HepG2 (cell line): ENCODE data around the gene HPS1. TPM values are rescaled to one million over a fixed set of nuclear protein-coding genes. Genes with fewer than 3 reads are reported as not detected.

ENCODE experiments used
- HMGXB4 ChIP-seq, 2 experiments: sonication (generic) in 1 of 2; formaldehyde crosslinking in 1 of 2; IDR thresholded peaks; 2 replicates each; pipeline versions ENCODE4 v1.4.0 to v1.6.1; 2018 to 2020; ENCODE audit warnings: missing genetic modification reagents in 2 of 2, borderline replicate concordance in 1 of 2, low read depth in 1 of 2, mild to moderate bottlenecking in 1 of 2, missing biosample characterization in 1 of 2
- KDM5B ChIP-seq: sonication (generic); formaldehyde crosslinking; IDR thresholded peaks from 2 replicates; pipeline ENCODE4 v1.4.0; 2020; ENCODE audit warnings: missing genetic modification reagents, mild to moderate bottlenecking, borderline replicate concordance
- MAX ChIP-seq: IDR thresholded peaks from 2 replicates; pipeline ENCODE4 v1.6.1; 2012; ENCODE audit warnings: inconsistent platforms
- RBAK ChIP-seq: sonication (generic); formaldehyde crosslinking; IDR thresholded peaks from 2 replicates; pipeline ENCODE4 v1.5.1; 2020; ENCODE audit warnings: mild to moderate bottlenecking, missing genetic modification reagents
- SALL1 ChIP-seq: sonication (generic); formaldehyde crosslinking; IDR thresholded peaks from 2 replicates; pipeline ENCODE4 v1.8.0; 2022; ENCODE audit warnings: mild to moderate bottlenecking, missing genetic modification reagents
- STAG1 ChIP-seq: sonication (generic); formaldehyde crosslinking; IDR thresholded peaks from 2 replicates; pipeline ENCODE4 v1.4.0; 2020; ENCODE audit warnings: missing genetic modification reagents
- THAP11 ChIP-seq: IDR thresholded peaks from 2 replicates; pipeline ENCODE4 v1.6.1; 2016; ENCODE audit warnings: missing biosample characterization, missing genetic modification reagents
- ZMYM4 ChIP-seq: sonication (generic); formaldehyde crosslinking; IDR thresholded peaks from 2 replicates; pipeline ENCODE4 v1.8.1; 2023; ENCODE audit warnings: mild to moderate bottlenecking, missing genetic modification reagents
- ZNF280B ChIP-seq: sonication (generic); formaldehyde crosslinking; IDR thresholded peaks from 2 replicates; pipeline ENCODE4 v1.5.0; 2020; ENCODE audit warnings: missing genetic modification reagents, mild to moderate bottlenecking, borderline replicate concordance
- ZNF468 ChIP-seq: sonication (generic); formaldehyde crosslinking; IDR thresholded peaks from 2 replicates; pipeline ENCODE4 v1.8.0; 2022; ENCODE audit warnings: mild to moderate bottlenecking, moderate library complexity, missing genetic modification reagents
- ZNF562 ChIP-seq: sonication (generic); formaldehyde crosslinking; IDR thresholded peaks from 2 replicates; pipeline ENCODE4 v1.8.0; 2022; ENCODE audit warnings: missing genetic modification reagents, borderline replicate concordance
- ZNF619 ChIP-seq: sonication (generic); formaldehyde crosslinking; IDR thresholded peaks from 2 replicates; pipeline ENCODE4 v1.4.0; 2020; ENCODE audit warnings: mild to moderate bottlenecking, missing genetic modification reagents
- polyA plus RNA-seq, 8 experiments: library from polyadenylated mRNA; depleted of rRNA in 3 of 8; stranded (reverse) in 7 of 8; unstranded in 1 of 8; fragments of >200 nt; fragmentation: Illumina TruSeq in 4 of 8; extraction: Trizol in 4 of 8; gene quantifications; 2 replicates each; pipeline versions ENCODE4 v1.2.1 to v1.2.3, GENCODE V29; 2011 to 2016; ENCODE audit warnings: low read depth in 4 of 8, missing spikeins in 1 of 8, mixed read lengths in 1 of 8; ENCODE audit not compliant: insufficient read depth in 1 of 8
- total RNA-seq, 5 experiments: library from RNA; depleted of rRNA; stranded (reverse); fragments of >200 nt; fragmentation: Illumina TruSeq; extraction: Trizol; gene quantifications; 2 replicates each; pipeline ENCODE4 v1.2.3, GENCODE V29; 2016; ENCODE audit warnings: low read depth in 1 of 5
- TF ChIP-seq, protein P1 (sequence below): sonication (generic); formaldehyde crosslinking; IDR thresholded peaks from 2 replicates; pipeline ENCODE4 v1.5.1; 2020; ENCODE audit warnings: mild to moderate bottlenecking, missing genetic modification reagents, moderate library complexity
- TF ChIP-seq, protein P2 (sequence below): sonication (generic); formaldehyde crosslinking; IDR thresholded peaks from 2 replicates; pipeline ENCODE4 v1.4.0; 2020; ENCODE audit warnings: mild to moderate bottlenecking, missing genetic modification reagents
- TF ChIP-seq, protein P3 (sequence below): sonication (generic); formaldehyde crosslinking; IDR thresholded peaks from 2 replicates; pipeline ENCODE4 v1.4.0; 2020; ENCODE audit warnings: missing genetic modification reagents

Gene HPS1
- total and polyA plus RNA-seq, 2 of the 13 experiments (the other 11 are each of a cell fraction or from before 2014, with no cell fraction given), result 24.6 to 25.8 TPM

DNA sequence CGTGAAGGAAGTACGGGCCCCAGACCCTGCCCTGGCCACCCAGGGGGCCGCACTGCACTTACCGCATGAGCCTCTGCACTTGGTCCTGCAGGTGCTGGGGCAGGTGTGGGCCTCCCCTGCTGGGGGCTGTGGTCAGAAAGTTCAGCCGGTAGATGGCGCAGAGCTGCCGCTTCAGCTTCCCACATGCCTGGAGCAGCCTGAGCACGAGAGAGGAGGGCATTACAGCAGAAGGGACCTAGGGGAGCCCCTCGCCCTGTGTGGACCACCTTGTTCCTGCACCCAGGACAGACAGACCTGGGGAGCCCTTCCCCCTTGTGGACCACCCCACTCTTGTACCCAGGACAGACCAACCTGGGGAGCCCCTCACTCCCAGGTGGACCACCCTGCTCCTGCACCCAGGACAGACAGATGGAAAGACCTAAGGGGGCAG, 23.0 kb downstream of the HPS1 start (continued):
- TF ChIP-seq, protein P1, sequence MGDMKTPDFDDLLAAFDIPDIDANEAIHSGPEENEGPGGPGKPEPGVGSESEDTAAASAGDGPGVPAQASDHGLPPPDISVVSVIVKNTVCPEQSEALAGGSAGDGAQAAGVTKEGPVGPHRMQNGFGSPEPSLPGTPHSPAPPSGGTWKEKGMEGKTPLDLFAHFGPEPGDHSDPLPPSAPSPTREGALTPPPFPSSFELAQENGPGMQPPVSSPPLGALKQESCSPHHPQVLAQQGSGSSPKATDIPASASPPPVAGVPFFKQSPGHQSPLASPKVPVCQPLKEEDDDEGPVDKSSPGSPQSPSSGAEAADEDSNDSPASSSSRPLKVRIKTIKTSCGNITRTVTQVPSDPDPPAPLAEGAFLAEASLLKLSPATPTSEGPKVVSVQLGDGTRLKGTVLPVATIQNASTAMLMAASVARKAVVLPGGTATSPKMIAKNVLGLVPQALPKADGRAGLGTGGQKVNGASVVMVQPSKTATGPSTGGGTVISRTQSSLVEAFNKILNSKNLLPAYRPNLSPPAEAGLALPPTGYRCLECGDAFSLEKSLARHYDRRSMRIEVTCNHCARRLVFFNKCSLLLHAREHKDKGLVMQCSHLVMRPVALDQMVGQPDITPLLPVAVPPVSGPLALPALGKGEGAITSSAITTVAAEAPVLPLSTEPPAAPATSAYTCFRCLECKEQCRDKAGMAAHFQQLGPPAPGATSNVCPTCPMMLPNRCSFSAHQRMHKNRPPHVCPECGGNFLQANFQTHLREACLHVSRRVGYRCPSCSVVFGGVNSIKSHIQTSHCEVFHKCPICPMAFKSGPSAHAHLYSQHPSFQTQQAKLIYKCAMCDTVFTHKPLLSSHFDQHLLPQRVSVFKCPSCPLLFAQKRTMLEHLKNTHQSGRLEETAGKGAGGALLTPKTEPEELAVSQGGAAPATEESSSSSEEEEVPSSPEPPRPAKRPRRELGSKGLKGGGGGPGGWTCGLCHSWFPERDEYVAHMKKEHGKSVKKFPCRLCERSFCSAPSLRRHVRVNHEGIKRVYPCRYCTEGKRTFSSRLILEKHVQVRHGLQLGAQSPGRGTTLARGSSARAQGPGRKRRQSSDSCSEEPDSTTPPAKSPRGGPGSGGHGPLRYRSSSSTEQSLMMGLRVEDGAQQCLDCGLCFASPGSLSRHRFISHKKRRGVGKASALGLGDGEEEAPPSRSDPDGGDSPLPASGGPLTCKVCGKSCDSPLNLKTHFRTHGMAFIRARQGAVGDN (CRISPR knock-in tag), result peak; percentile 91
- no peak for TF ChIP-seq ZNF468 (CRISPR knock-in tag)
- TF ChIP-seq, protein P2, sequence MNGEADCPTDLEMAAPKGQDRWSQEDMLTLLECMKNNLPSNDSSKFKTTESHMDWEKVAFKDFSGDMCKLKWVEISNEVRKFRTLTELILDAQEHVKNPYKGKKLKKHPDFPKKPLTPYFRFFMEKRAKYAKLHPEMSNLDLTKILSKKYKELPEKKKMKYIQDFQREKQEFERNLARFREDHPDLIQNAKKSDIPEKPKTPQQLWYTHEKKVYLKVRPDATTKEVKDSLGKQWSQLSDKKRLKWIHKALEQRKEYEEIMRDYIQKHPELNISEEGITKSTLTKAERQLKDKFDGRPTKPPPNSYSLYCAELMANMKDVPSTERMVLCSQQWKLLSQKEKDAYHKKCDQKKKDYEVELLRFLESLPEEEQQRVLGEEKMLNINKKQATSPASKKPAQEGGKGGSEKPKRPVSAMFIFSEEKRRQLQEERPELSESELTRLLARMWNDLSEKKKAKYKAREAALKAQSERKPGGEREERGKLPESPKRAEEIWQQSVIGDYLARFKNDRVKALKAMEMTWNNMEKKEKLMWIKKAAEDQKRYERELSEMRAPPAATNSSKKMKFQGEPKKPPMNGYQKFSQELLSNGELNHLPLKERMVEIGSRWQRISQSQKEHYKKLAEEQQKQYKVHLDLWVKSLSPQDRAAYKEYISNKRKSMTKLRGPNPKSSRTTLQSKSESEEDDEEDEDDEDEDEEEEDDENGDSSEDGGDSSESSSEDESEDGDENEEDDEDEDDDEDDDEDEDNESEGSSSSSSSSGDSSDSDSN (CRISPR knock-in tag), result peak; percentile 34; the same call in 1 of the 2 replicates
- no peak for TF ChIP-seq THAP11 (CRISPR knock-in tag)
- TF ChIP-seq ZNF562 (CRISPR knock-in tag), result no peak
- no peak for TF ChIP-seq ZNF280B (CRISPR knock-in tag)
- TF ChIP-seq SALL1 (CRISPR knock-in tag), result peak; percentile 53; the same call in 1 of the 2 replicates
- peak; percentile 82 for TF ChIP-seq MAX
- TF ChIP-seq HMGXB4 (CRISPR knock-in tag; IDR thresholded peaks at IDR 0.05; ENCODE audit: borderline replicate concordance in 1 of 2, low read depth in 1 of 2), result peak in 1 of 2 experiments; percentile 70; a peak in 1 of 4 replicates
- peak; percentile 58 for TF ChIP-seq STAG1 (CRISPR knock-in tag)
- TF ChIP-seq KDM5B (CRISPR knock-in tag), result peak; percentile 55; the same call in 1 of the 2 replicates
- TF ChIP-seq ZMYM4 (CRISPR knock-in tag), result peak; percentile 37; the same call in 1 of the 2 replicates
- no peak for TF ChIP-seq RBAK (CRISPR knock-in tag)
- TF ChIP-seq, protein P3, sequence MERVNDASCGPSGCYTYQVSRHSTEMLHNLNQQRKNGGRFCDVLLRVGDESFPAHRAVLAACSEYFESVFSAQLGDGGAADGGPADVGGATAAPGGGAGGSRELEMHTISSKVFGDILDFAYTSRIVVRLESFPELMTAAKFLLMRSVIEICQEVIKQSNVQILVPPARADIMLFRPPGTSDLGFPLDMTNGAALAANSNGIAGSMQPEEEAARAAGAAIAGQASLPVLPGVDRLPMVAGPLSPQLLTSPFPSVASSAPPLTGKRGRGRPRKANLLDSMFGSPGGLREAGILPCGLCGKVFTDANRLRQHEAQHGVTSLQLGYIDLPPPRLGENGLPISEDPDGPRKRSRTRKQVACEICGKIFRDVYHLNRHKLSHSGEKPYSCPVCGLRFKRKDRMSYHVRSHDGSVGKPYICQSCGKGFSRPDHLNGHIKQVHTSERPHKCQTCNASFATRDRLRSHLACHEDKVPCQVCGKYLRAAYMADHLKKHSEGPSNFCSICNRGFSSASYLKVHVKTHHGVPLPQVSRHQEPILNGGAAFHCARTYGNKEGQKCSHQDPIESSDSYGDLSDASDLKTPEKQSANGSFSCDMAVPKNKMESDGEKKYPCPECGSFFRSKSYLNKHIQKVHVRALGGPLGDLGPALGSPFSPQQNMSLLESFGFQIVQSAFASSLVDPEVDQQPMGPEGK (CRISPR knock-in tag), result peak; percentile 46; the same call in 1 of the 2 replicates
- TF ChIP-seq ZNF619 (CRISPR knock-in tag), result 0 out of 2 replicates have a peak, but pooled peaks have one; percentile 34
